ENCODE data around the gene GOLPH3. TPM values are rescaled to one million over a fixed set of nuclear protein-coding genes. Genes with fewer than 3 reads are reported as not detected.

The GOLPH3 gene
- total and polyA plus RNA-seq, 2 experiments from 2014 or later, result 68.5 to 96.1 TPM

- Histone ChIP-seq H4K20me1 (replicated peaks; ENCODE audit: insufficient read depth) (0 out of 2 replicates have a peak, but pooled peaks cover 2% of the 10 kb centered on the region), H3K79me2 (replicated peaks; ENCODE audit: insufficient read depth) (no peaks in the 10 kb centered on the region), H2AFZ (no peak overlapping the region), H3K9me2 (ENCODE audit: insufficient read depth) (no peaks in the 10 kb centered on the region), H3K4me3 (no peak overlapping the region), H3K4me1 (ENCODE audit: insufficient read depth) (no peaks in the 10 kb centered on the region), H3K36me3 (ENCODE audit: insufficient read depth) (no peaks in the 10 kb centered on the region; the same call in 1 of the 2 replicates), H3K27ac (ENCODE audit: low read depth) (no peak overlapping the region), H3K27me3 (ENCODE audit: insufficient read depth) (no peaks in the 10 kb centered on the region), H3K4me2 (no peak overlapping the region), H3F3A (replicated peaks; ENCODE audit: low read depth) (no peaks in the 10 kb centered on the region)
- DNase-seq (ENCODE audit: low spot score) (no peak), ATAC-seq (no peak)
- peaks cover 11% of the 10 kb centered on the region for H3K27me3 Mint-ChIP-seq (ENCODE audit: insufficient read depth, low read depth, poor library complexity)
- H3K4me3 Mint-ChIP-seq, result no peak overlapping the region
- H3K4me1 Mint-ChIP-seq, result peaks cover 4% of the 10 kb centered on the region; the same call in 1 of the 3 replicates
- H3K9me3 Mint-ChIP-seq, result no peaks in the 10 kb centered on the region
- peaks cover 23% of the 10 kb centered on the region for H3K36me3 Mint-ChIP-seq (ENCODE audit: low read depth)
- TF ChIP-seq ZNF462 (CRISPR knock-in tag; IDR thresholded peaks at IDR 0.05), result no peak
- TF ChIP-seq ZNF331 (CRISPR knock-in tag; IDR thresholded peaks at IDR 0.05; ENCODE audit: low read depth), result no peak
- TF ChIP-seq, protein P1, sequence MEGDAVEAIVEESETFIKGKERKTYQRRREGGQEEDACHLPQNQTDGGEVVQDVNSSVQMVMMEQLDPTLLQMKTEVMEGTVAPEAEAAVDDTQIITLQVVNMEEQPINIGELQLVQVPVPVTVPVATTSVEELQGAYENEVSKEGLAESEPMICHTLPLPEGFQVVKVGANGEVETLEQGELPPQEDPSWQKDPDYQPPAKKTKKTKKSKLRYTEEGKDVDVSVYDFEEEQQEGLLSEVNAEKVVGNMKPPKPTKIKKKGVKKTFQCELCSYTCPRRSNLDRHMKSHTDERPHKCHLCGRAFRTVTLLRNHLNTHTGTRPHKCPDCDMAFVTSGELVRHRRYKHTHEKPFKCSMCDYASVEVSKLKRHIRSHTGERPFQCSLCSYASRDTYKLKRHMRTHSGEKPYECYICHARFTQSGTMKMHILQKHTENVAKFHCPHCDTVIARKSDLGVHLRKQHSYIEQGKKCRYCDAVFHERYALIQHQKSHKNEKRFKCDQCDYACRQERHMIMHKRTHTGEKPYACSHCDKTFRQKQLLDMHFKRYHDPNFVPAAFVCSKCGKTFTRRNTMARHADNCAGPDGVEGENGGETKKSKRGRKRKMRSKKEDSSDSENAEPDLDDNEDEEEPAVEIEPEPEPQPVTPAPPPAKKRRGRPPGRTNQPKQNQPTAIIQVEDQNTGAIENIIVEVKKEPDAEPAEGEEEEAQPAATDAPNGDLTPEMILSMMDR (conservative IDR thresholded peaks at IDR 0.05; ENCODE audit: low read depth in 2 of 2), result no peak
- H3K27ac Mint-ChIP-seq, result no peak overlapping the region
Measured at GRCh38 chr5:32095261-32095671, 78.9 kb downstream of the GOLPH3 start.

- Mint-ChIP-seq H3K36me3 (ENCODE audit: low read depth) (peaks cover 18% of the 10 kb centered on the region), H3K4me3 (no peak overlapping the region), H3K27ac (no peak overlapping the region)
- TF ChIP-seq NANOG (IDR thresholded peaks at IDR 0.05; ENCODE audit: borderline replicate concordance) (no peak), REST (IDR thresholded peaks at IDR 0.05; ENCODE audit: unreplicated experiment) (no peak), EZH2 (IDR thresholded peaks at IDR 0.05; ENCODE audit: low read depth, unreplicated experiment) (no peak), STAT1 (IDR thresholded peaks at IDR 0.05; ENCODE audit: unreplicated experiment) (no peak), ZNF331 (CRISPR knock-in tag; IDR thresholded peaks at IDR 0.05; ENCODE audit: low read depth) (no peak)
- TF ChIP-seq, protein P2, sequence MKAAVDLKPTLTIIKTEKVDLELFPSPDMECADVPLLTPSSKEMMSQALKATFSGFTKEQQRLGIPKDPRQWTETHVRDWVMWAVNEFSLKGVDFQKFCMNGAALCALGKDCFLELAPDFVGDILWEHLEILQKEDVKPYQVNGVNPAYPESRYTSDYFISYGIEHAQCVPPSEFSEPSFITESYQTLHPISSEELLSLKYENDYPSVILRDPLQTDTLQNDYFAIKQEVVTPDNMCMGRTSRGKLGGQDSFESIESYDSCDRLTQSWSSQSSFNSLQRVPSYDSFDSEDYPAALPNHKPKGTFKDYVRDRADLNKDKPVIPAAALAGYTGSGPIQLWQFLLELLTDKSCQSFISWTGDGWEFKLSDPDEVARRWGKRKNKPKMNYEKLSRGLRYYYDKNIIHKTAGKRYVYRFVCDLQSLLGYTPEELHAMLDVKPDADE (IDR thresholded peaks at IDR 0.05), result no peak
Measured at GRCh38 chr5:32094691-32095090, 79.4 kb downstream of the GOLPH3 start.

More at GRCh38 chr5:32094691-32095090, 79.4 kb downstream of the GOLPH3 start:
- no peak for DNase-seq (ENCODE audit: low spot score)
- H3K4me1 ChIP-seq (ENCODE audit: insufficient read depth), result no peaks in the 10 kb centered on the region
- H3K27me3 Mint-ChIP-seq (ENCODE audit: insufficient read depth, low read depth, poor library complexity), result peaks cover 8% of the 10 kb centered on the region
- H3K4me3 ChIP-seq, result no peak overlapping the region
- H3K4me1 Mint-ChIP-seq, result peaks cover 4% of the 10 kb centered on the region; the same call in 1 of the 3 replicates
- ATAC-seq, result no peak
- no peaks in the 10 kb centered on the region; the same call in 1 of the 2 replicates for H3K36me3 ChIP-seq (ENCODE audit: insufficient read depth)
- H3K27ac ChIP-seq (ENCODE audit: low read depth), result no peak overlapping the region
- H3K4me2 ChIP-seq, result no peak overlapping the region
- no peaks in the 10 kb centered on the region for H3F3A ChIP-seq (replicated peaks; ENCODE audit: low read depth)
- H3K79me2 ChIP-seq (replicated peaks; ENCODE audit: insufficient read depth), result no peaks in the 10 kb centered on the region
- H3K9me3 Mint-ChIP-seq, result no peaks in the 10 kb centered on the region
- H4K20me1 ChIP-seq (replicated peaks; ENCODE audit: insufficient read depth), result 0 out of 2 replicates have a peak, but pooled peaks cover 2% of the 10 kb centered on the region
- H3K27me3 ChIP-seq (ENCODE audit: insufficient read depth), result no peaks in the 10 kb centered on the region
- H2AFZ ChIP-seq, result no peak overlapping the region
- no peaks in the 10 kb centered on the region for H3K9me2 ChIP-seq (ENCODE audit: insufficient read depth)

Data from GM23338 (cell line).